Measurements from ENCODE around the gene NUP54.

DNA sequence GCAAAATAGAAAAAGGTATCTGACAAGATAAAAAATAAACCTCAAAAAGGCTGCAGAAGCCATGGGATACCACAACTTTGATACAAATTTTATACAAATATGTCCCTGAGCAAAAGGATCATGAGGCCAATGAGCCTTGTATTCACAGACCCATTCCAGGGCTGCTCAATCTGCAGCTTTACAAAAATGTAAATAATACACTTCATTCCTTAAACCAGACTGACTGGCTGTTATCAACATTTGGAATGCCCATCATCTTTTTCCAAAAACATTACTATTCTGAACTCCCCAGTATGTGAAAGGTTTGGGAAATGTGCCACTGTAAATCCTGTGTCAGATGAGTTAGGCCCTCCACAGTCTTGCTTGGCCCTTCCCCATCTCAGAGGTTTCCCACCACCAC lies 40.0 kb upstream of the NUP54 start:
- TF ChIP-seq SUZ12 (IDR thresholded peaks at IDR 0.05) = no peak
- no peak for TF ChIP-seq ARNT (IDR thresholded peaks at IDR 0.05)
- TF ChIP-seq BHLHE40 (IDR thresholded peaks at IDR 0.05; ENCODE audit: borderline replicate concordance) = no peak
- TF ChIP-seq, protein P1, sequence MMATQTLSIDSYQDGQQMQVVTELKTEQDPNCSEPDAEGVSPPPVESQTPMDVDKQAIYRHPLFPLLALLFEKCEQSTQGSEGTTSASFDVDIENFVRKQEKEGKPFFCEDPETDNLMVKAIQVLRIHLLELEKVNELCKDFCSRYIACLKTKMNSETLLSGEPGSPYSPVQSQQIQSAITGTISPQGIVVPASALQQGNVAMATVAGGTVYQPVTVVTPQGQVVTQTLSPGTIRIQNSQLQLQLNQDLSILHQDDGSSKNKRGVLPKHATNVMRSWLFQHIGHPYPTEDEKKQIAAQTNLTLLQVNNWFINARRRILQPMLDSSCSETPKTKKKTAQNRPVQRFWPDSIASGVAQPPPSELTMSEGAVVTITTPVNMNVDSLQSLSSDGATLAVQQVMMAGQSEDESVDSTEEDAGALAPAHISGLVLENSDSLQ (IDR thresholded peaks at IDR 0.05) = no peak
